ENCODE measurements around the gene EIF4G2. TPM values are rescaled to one million over a fixed set of nuclear protein-coding genes. Genes with fewer than 3 reads are reported as not detected.

EIF4G2 gene
- total RNA-seq, 6 experiments from 2014 or later = 229 to 373 (median 302) TPM

GRCh38 chr11:10747733-10748132, 61.0 kb downstream of the EIF4G2 start:
- DNase-seq (no peak), ATAC-seq (no peak)
- Histone ChIP-seq H3K4me1 (peaks cover 0 to 8% (median 4%) of the 10 kb centered on the region in 4 donors), H3K4me3 (no peak overlapping the region), H3K27me3 (no peaks in the 10 kb centered on the region), H3K9me3 (no peaks in the 10 kb centered on the region), H3K27ac (no peak overlapping the region), H3K36me3 (no peaks in the 10 kb centered on the region)
- TF ChIP-seq POLR2A (IDR thresholded peaks at IDR 0.05) = no peak
- TF ChIP-seq CTCF (IDR thresholded peaks at IDR 0.05) = no peak
- intact Hi-C loops (cut with DNase I) = no loop called here

Small RNA genes lying within 50 kb of the gene (small RNA-seq; reads per million reads assigned to genes)
- gene SNORD97 = 0 reads per million in 2 experiments

Other genes starting within 250 kb of the EIF4G2 start
- gene LYVE1, start 240.3 kb downstream of the EIF4G2 start, total RNA-seq = 10 to 100 TPM in 5 of 6 experiments, 1 to 10 TPM in 1; 9.3 to 60.8 (median 28.3) TPM
- gene IRAG1, start 115.2 kb downstream of the EIF4G2 start, total RNA-seq = 1 to 10 TPM; 1.2 to 2.3 (median 1.4) TPM
- gene CTR9, start 57.7 kb downstream of the EIF4G2 start, total RNA-seq = 10 to 100 TPM; 15.9 to 38.9 (median 20.0) TPM
- gene ZBED5, start 49.1 kb upstream of the EIF4G2 start, total RNA-seq = 10 to 100 TPM in 2 of 6 experiments, 1 to 10 TPM in 4; 7.0 to 11.7 (median 8.7) TPM

Measured in right lobe of liver (tissue), 6 donors.